Stimulated activated CD8-positive, alpha-beta memory T cell treated with anti-CD3 and anti-CD28 coated beads, Interleukin-2, amount 100 ng/mL, for 48 hours (primary cell): Measurements from ENCODE around the gene GPC6.
"Not testable (repeated sequence)": the region's sequence is repeated elsewhere in the genome, so short reads cannot be mapped to it uniquely, and the experiment has no call there.

ENCODE experiments used
- DNase-seq, 2 donors: peaks; one replicate each; pipeline ENCODE4 v3.0.0-alpha.2; 2020; ENCODE audit warnings: low read depth in 2 of 2

The GPC6 gene

GRCh38 chr13:94298346-94298745 is 1071.7 kb downstream of the GPC6 start:
- no peak for DNase-seq

DNA sequence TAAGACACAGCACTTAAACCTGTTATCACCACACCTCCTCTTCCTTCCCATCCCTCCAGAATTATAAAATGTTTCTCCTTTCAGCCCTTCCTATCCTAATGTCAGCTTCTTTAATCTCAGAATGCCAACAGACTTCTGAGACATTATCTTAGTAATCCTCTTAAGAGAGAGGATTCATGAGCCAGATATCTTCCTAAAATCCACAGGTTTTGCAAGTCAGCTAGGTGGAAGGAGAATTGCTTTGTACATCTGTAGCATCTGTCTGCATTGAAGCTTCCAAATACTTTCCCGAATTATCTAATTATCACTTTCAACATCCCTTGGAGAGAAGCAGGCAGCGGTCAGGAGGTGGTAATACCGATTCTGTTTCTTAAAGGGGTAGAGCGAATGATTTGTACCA is 1073.8 kb downstream of the GPC6 start:
- no peak for DNase-seq

DNA sequence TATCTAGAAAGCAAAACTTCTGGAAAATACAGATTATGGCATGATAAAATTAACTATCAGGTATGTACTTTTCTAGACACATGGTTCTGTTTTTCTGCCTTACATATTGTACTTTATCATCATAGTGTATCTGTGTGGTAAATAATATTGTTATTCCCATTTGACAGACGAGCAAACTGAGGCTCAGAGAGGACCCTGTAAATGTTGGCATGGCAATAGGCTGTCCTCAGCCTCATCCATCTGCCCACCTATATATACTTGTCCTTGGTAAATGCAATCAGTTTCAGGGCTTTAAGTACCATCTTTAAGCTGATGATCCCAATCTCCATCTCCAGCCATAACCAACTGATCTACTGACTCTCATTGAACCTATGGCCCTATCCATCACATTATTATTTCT is 1074.9 kb downstream of the GPC6 start:
- no peak for DNase-seq

GRCh38 chr13:94302847-94303565 is 1076.4 kb downstream of the GPC6 start:
- not testable (repeated sequence) for DNase-seq

GRCh38 chr13:94303644-94304174 is 1077.1 kb downstream of the GPC6 start:
- no peak for DNase-seq

- no peak for DNase-seq
These were observed 1078.4 kb downstream of the GPC6 start for GRCh38 chr13:94305033-94305432.

GRCh38 chr13:94305463-94305862 is 1078.9 kb downstream of the GPC6 start:
- DNase-seq = no peak

DNA sequence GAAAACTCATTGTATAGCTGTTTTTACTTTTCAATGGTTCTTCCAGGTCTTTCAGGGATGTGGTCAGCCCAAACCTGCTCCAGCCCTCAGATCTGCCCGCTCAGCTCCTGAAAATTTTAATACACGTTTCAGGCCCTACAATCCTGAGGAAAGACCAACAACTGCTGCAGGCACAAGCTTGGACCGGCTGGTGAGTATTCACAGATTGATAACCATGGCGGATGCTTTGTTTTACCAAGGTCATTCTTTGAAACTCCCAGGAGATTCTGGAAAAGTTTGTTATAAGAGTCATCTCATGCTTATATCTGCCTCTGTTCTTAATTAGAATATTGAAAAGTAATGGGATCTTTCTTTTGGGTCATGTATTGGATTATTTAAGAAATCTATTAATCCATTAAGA is 1079.3 kb downstream of the GPC6 start:
- no peak for DNase-seq

- no peak for DNase-seq
These were observed 1082.2 kb downstream of the GPC6 start for GRCh38 chr13:94308832-94309231.

- no peak for DNase-seq
These were observed 1083.0 kb downstream of the GPC6 start for GRCh38 chr13:94309576-94309975.

- DNase-seq = no peak
These were observed 1083.6 kb downstream of the GPC6 start for GRCh38 chr13:94309997-94310855.

- no peak for DNase-seq
These were observed 1085.3 kb downstream of the GPC6 start for GRCh38 chr13:94311893-94312292.

DNA sequence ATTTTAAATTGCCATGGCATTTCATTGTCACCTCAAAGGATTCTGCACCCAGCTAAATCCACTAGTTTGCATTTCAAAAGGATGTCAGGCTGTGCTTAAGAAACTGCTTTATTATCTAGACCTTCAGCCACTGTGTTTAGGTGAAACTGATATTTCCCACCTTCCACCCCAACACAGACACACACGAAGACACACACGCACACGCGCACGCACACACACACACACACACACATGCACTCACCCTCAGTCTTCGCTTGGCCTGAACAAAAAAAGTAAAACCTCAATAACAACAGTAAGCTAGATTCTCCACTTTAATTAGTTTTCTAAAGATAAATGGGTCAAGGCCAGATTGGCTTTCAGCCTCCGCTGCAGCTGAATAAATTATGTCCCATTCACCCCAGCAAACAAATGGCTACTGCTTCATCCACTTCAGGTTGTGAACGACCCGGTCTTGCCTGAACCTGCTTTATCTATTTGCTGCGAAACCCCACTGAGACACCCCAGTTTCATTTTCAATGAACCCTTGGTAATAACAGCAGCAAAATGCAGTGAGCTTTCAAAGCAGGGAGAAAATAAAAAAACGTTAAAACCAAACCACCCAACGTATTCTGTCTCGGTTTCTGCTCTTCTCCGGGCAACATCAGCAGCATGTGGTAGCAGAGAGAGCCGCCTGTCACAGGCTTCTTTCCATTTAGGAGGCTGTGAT is 1086.1 kb downstream of the GPC6 start:
- no peak for DNase-seq

DNA sequence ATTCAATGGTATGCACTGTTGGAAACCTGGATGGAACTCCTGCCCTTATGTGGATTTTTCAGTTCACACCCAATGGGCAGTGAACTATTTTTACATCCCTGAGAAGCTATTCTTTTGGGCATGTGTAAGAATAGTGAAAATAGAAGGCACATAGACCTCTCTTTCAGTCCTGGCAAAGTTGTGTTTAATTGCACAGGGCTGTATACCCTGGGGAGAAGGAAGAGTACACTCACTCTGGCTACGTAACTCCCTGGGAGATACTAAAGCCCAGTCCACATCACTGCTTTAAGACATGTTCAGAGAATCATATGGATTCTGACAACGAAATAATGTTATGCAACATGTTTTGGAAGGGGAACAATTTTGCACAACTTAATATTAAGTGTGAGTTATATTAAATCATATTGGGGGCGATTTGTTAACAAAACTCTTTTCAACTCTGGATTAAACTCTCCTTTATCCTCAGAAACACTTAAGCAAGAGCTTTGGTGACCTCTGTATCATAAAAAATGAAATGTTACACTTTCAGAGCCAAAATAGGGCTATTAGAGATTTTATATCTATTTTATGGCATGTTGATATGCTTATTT is 1086.8 kb downstream of the GPC6 start:
- no peak for DNase-seq

GRCh38 chr13:94313926-94314325 is 1087.3 kb downstream of the GPC6 start:
- no peak for DNase-seq

DNA sequence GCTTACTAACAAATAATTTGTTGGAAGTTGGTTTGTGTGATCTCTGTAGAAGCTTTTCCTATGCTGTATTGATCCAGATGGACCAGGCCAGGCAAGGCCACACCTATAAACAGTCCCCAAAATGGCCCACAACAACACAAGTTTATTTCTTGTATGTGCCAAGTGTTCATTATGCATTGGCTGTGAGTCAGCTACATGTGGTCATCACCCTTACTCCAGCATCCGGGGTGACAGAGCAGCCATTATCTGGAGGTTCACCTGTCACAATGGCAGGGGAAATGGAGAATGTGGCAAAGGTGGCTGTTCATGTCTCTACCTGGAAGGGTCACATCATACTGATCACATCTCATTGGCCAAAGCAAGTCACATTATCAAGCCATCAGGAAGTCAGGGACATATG is 1088.6 kb downstream of the GPC6 start:
- DNase-seq = no peak

GRCh38 chr13:94317063-94317491 is 1090.5 kb downstream of the GPC6 start:
- DNase-seq = no peak

GRCh38 chr13:94318418-94318817 is 1091.8 kb downstream of the GPC6 start:
- no peak for DNase-seq

DNA sequence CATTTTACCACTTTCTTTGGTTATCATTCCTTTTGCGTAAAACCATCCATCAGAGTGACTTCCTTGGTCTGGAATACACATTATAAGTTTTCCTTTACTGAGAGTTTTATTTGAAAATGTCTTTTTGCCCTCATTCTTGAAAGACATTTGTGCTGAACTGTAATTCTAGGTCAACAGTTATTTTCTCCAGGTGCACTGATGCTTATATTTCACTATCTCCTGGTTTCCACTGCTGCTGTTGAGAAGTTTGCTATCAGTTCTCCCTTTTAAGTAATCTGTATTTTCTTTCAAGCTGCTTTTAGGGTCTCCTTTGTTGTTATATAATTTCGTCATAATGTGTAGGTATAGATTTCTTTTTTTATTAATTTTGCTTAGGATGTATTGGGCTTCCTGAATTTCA is 1092.9 kb downstream of the GPC6 start:
- no peak for DNase-seq

DNA sequence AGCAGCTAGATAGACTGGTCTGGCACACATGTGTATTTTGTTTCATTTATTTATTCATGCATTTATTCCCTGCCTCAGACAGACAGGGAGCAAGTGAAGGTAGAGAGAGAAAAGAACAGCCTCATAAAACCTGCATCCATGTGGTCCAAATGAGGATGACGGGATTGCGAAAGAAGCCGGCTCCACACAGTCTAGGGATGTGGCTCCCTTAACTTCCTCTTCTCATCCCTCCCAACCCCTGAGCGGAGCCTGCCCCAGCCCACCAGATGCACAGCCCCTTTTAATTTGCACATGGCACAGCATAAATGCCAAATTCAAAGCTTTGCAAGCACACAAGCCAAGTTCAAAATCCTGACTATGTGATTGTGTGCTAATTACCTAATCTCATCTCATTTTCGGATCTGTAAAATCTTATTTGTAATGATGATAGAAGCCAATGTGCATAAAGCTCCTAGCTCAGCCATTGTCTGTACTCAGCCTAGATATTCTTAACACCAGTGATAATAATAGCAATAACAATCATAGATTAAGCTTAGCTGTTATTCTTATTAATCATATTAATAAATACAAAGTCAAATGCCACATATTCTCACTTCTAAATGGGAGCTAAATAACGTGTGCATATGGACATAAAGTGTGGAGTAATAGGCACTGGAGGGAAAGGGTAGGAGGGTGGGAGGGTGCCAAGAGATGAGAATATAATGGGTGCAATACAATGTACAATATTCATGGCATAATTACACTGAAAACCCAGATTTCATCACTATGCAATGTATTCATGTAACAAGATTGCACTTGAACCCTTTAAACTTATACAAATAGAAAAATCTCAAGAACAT is 1096.5 kb downstream of the GPC6 start:
- DNase-seq = no peak
